ENCODE data around the gene HOXB9.

Gene HOXB9

GRCh38 chr17:48639982-48640857 lies 14.1 kb upstream of the HOXB9 start:
- in situ Hi-C loops (cut with MboI; ENCODE audit: low sequenced_read_pairs): no loop called here

GRCh38 chr17:48639136-48639535 lies 13.0 kb upstream of the HOXB9 start:
- in situ Hi-C loops (cut with MboI; ENCODE audit: low sequenced_read_pairs): no loop called here

GRCh38 chr17:48637323-48638260 lies 11.4 kb upstream of the HOXB9 start:
- in situ Hi-C loops (cut with MboI; ENCODE audit: low sequenced_read_pairs): no loop called here

- in situ Hi-C loops (cut with MboI; ENCODE audit: low sequenced_read_pairs): no loop called here
These were observed 10.2 kb upstream of the HOXB9 start for GRCh38 chr17:48636177-48637018.

- in situ Hi-C loops (cut with MboI; ENCODE audit: low sequenced_read_pairs): no loop called here
These were observed 8.5 kb upstream of the HOXB9 start for GRCh38 chr17:48634493-48635208.

GRCh38 chr17:48633266-48633677 lies 7.1 kb upstream of the HOXB9 start:
- in situ Hi-C loops (cut with MboI; ENCODE audit: low sequenced_read_pairs): no loop called here

- in situ Hi-C loops (cut with MboI; ENCODE audit: low sequenced_read_pairs): no loop called here
These were observed 6.6 kb upstream of the HOXB9 start for GRCh38 chr17:48632579-48633265.

GRCh38 chr17:48631693-48632578 lies 5.8 kb upstream of the HOXB9 start:
- in situ Hi-C loops (cut with MboI; ENCODE audit: low sequenced_read_pairs): no loop called here

GRCh38 chr17:48630925-48631692 lies 5.0 kb upstream of the HOXB9 start:
- in situ Hi-C loops (cut with MboI; ENCODE audit: low sequenced_read_pairs): no loop called here

GRCh38 chr17:48630009-48630924 lies 4.1 kb upstream of the HOXB9 start:
- in situ Hi-C loops (cut with MboI; ENCODE audit: low sequenced_read_pairs): no loop called here

- in situ Hi-C loops (cut with MboI; ENCODE audit: low sequenced_read_pairs): no loop called here
These were observed 3.2 kb upstream of the HOXB9 start for GRCh38 chr17:48629411-48629759.

GRCh38 chr17:48628649-48629410 lies 2.7 kb upstream of the HOXB9 start:
- in situ Hi-C loops (cut with MboI; ENCODE audit: low sequenced_read_pairs): no loop called here

GRCh38 chr17:48627623-48628521 lies 1.7 kb upstream of the HOXB9 start:
- in situ Hi-C loops (cut with MboI; ENCODE audit: low sequenced_read_pairs): no loop called here

GRCh38 chr17:48627118-48627597 lies 1.0 kb upstream of the HOXB9 start:
- in situ Hi-C loops (cut with MboI; ENCODE audit: low sequenced_read_pairs): no loop called here
